ENCODE results near the gene METTL25B. TPM values are rescaled to one million over a fixed set of nuclear protein-coding genes. Genes with fewer than 3 reads are reported as not detected.
A peak's percentile ranks its signal among the peaks of the same experiment; 100 is the strongest.

The METTL25B gene
- total and polyA plus RNA-seq, 2 of the 13 experiments (the other 11 are each of a cell fraction or from before 2014, with no cell fraction given), result 11.9 to 24.0 TPM

GRCh38 chr1:156705321-156705917, 22.9 kb upstream of the METTL25B start, which contains the start of gene CRABP2 (continued):
- 0 out of 2 replicates have a peak, but pooled peaks have one; percentile 3 for TF ChIP-seq ARID5B (CRISPR knock-in tag; IDR thresholded peaks at IDR 0.05)

- no TSS peak for BruUV-seq (replicated peaks)
- Histone ChIP-seq H3K79me2 (ENCODE audit: insufficient read depth, low read length) (no peaks in the 10 kb centered on the region), H4K20me1 (ENCODE audit: insufficient read depth, low read length) (no peaks in the 10 kb centered on the region), H3K27me3 (ENCODE audit: control insufficient read depth in 1 of 2, insufficient read depth in 2 of 2, low read length in 2 of 2) (peaks cover 11 to 79% of the 10 kb centered on the region in 2 experiments), H3K4me2 (ENCODE audit: low read depth, low read length) (peak overlapping the region; percentile 91), H3K9ac (ENCODE audit: insufficient read depth, low read depth, low read length) (no peak overlapping the region; the same call in 1 of the 2 replicates), H3K4me1 (ENCODE audit: insufficient read depth, low read length) (peaks cover 25% of the 10 kb centered on the region), H3K27ac (ENCODE audit: extremely low read length, insufficient read depth, low read length) (no peak overlapping the region), H3K36me3 (replicated peaks in 1 of 2; ENCODE audit: control insufficient read depth in 1 of 2, insufficient read depth in 2 of 2, low read length in 2 of 2) (no peaks in the 10 kb centered on the region), H3K9me3 (ENCODE audit: low read length) (no peaks in the 10 kb centered on the region), H2AFZ (ENCODE audit: low read length) (no peak overlapping the region), H3K4me3 (replicated peaks in 1 of 3; ENCODE audit: insufficient read depth in 1 of 3, low read depth in 2 of 3, low read length in 3 of 3) (peak overlapping the region; percentile 41 to 66 (median 52))
- intact Hi-C loops (cut with micrococcal nuclease; ENCODE audit: unreplicated experiment) (loop anchor here (1.0 kb wide), 1 partner anchor 17 kb away; no protein-coding TSS in a partner anchor), in situ Hi-C loops (cut with HindIII; ENCODE audit: extremely low pct_ligation_motif_present, low pct_unique_long_range_greater_than_20kb) (no loop called here)
- POLR2A ChIA-PET, result interaction anchor here (1.1 to 3.2 kb wide), 6 partner anchors 15 to 45 kb away, joined by 3 to 20 read pairs (median 4); partner anchors contain the start of genes ISG20L2 and METTL25B
- CTCF ChIA-PET (ENCODE audit: low intra/inter-chr PET ratio, low total read pairs), result interaction anchor here (0.7 to 3.0 kb wide), 3 partner anchors 13 to 20 kb away, joined by 3 to 30 read pairs (median 6); no protein-coding TSS in a partner anchor
- DNase-seq (ENCODE audit: low spot score), result peak; percentile 23
- peak; percentile 53 for ATAC-seq
- no peak for FAIRE-seq
- WGBS (ENCODE audit: low lambda C conversion rate), result under 1% methylated on average over 21 of the region's 45 CpGs
- TF ChIP-seq ZNF749 (CRISPR knock-in tag; IDR thresholded peaks at IDR 0.05; ENCODE audit: borderline replicate concordance) (no peak), ZNF614 (CRISPR knock-in tag; IDR thresholded peaks at IDR 0.05; ENCODE audit: borderline replicate concordance) (no peak), ARID4A (CRISPR knock-in tag; IDR thresholded peaks at IDR 0.05; ENCODE audit: borderline replicate concordance) (no peak; the same call in 1 of the 2 replicates), GFI1 (CRISPR knock-in tag; IDR thresholded peaks at IDR 0.05; ENCODE audit: borderline replicate concordance) (0 out of 2 replicates have a peak, but pooled peaks have one; percentile 34), ZMYM2 (CRISPR knock-in tag; IDR thresholded peaks at IDR 0.05) (peak; percentile 65; the same call in 1 of the 2 replicates), ZNF691 (CRISPR knock-in tag; IDR thresholded peaks at IDR 0.05; ENCODE audit: borderline replicate concordance, low read depth) (no peak), TRIM22 (IDR thresholded peaks at IDR 0.05) (no peak), HOXA5 (CRISPR knock-in tag; IDR thresholded peaks at IDR 0.05) (no peak)
These were observed 22.2 kb upstream of the METTL25B start for GRCh38 chr1:156705918-156706656.

Measured in HepG2 (cell line).